HG02763 (cell line): ENCODE measurements around the gene OR11H6.
"Not testable (repeated sequence)": the region's sequence is repeated elsewhere in the genome, so short reads cannot be mapped to it uniquely, and the experiment has no call there.

ENCODE experiments used
- ATAC-seq: cut with Tn5 transposase; IDR thresholded peaks from one replicate; pipeline ENCODE4 v1.9.1; 2021; ENCODE audit warnings: mild to moderate bottlenecking, moderate library complexity; ENCODE audit not compliant: unreplicated experiment

Gene OR11H6

DNA sequence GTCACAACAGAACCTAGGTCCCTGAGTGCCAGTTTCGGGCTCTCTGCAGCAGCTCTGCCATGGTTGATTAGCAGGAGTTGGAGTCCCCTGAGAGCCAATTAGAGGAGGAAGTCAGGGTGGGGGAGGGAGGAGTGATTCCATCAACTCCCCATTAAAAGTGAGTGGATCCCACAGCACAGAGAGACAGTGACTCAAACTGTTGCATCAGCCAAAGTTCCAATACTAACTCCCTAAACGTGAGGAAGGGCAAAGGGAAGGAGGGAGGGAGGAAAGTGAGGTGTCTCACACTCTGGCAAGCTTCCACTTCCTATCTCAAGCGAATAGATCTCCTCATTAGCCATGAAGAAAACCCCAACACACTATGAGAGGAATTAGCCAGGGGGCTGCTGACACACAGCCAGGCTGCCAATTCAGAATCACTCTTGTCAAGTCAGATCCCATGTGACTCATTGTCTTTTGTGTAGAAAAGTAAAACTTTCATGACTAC, 39.2 kb downstream of the OR11H6 start:
- no peak for ATAC-seq

DNA sequence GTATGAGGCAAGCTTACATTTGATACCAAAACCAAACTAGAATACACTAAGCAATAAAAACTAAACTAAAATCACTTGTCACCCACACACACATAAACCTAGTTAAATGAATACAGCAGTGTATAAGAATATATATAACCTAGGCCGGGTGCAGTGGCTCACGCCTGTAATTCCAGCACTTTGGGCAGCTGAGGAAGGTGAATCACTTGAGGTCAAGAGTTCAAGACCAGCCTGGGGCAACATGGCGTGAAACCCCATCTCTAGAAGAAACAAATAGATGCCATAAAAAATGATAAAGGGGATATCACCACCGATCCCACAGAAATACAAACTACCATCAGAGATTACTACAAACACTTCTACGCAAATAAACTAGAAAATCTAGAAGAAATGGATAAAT, 40.9 kb downstream of the OR11H6 start:
- not testable (repeated sequence) for ATAC-seq

DNA sequence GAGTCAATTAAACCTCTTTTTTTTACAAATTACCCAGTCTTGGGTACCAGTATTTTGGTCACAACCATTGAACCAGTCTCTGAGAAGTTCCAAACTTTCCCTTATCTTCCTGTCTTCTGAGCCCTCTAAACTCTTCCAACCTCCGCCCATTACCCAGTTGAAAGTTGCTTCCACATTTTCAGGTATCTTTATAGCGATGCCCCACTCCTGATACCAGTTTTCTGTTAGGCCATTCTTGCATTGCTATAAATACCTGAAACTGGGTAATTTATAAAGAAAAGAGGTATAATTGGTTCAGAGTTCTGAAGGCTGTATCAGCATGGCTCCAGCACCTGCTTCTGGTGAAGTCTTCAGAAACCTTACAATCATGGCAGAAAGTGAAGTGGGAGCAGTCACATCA, 50.6 kb downstream of the OR11H6 start:
- ATAC-seq = no peak
